Measurements from ENCODE around the gene CKLF.
"Not testable (repeated sequence)": the region's sequence is repeated elsewhere in the genome, so short reads cannot be mapped to it uniquely, and the experiment has no call there.

Gene CKLF

GRCh38 chr16:66600477-66600876 lies 48.1 kb downstream of the CKLF start:
- DNase-seq, result no peak

GRCh38 chr16:66601471-66601870 lies 49.1 kb downstream of the CKLF start:
- DNase-seq, result no peak

GRCh38 chr16:66603537-66604375 lies 51.4 kb downstream of the CKLF start:
- DNase-seq, result peak; percentile 48 to 50

GRCh38 chr16:66604376-66605176 lies 52.2 kb downstream of the CKLF start, which contains the start of gene CMTM3:
Gene CMTM3 (plus strand): TSS chr16:66604704. CDS start chr16:66604806, 102 bp downstream.
- DNase-seq, result peak; percentile 70 to 76

- DNase-seq, result peak in 1 of 2 donors; percentile 25
Measured at GRCh38 chr16:66605177-66605978, 53.0 kb downstream of the CKLF start.

GRCh38 chr16:66605979-66606751 lies 53.8 kb downstream of the CKLF start:
- DNase-seq, result no peak

DNA sequence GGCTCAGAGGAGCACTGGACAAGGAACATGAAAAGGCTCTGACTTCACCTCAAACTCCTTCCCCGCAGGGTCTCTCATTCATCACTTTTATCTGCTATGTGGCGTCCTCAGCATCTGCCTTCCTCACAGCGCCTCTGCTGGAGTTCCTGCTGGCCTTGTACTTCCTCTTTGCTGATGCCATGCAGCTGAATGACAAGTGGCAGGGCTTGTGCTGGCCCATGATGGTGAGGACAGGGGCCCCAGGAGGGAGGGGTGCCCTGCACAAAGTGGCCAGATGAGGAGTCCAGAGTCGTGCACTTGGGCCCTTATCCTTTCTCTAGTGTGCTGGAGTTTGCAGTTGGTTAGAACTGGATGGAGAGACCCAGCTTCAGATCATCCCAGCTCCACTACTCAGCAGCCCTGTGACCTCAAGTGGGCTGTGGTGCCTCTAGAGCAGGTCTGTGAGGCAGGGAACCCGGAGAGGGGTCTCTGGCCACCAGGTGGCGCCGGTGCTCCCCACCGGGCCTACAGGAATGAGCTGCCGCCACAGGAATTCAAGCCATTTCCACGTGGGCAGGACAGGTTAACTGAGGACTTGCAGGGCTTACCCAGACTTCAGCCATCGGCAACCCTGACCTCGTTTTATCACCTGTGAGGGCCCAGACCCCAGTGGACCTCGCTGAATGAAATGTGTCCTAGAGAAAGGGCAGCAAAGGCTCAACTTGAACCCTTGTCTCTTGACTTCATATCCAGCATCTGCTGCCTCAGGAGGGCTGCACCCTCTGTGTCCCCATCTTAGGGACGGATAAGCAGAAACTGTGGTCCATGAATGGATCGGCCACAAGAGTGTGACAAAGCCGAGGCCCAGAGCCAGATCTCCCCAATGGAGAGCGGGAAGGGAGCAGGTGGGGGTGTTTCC lies 56.1 kb downstream of the CKLF start:
- peak; percentile 85 to 89 for DNase-seq

DNA sequence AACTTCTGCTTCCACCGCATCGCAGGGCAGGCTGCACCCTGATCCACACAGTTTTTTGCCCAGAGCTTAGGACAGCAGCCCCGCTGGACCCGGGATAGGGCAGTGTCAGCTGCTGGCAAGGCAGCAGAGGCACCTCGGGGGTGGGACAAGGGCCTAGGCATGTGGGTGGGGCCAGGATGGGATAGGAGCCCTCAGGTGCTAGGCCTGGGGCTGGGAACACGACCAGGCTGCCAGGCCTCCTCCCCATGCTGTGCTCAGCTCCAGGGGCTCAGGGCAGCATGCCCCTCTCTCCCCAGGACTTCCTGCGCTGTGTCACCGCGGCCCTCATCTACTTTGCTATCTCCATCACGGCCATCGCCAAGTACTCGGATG lies 56.7 kb downstream of the CKLF start:
- DNase-seq, result no peak

DNA sequence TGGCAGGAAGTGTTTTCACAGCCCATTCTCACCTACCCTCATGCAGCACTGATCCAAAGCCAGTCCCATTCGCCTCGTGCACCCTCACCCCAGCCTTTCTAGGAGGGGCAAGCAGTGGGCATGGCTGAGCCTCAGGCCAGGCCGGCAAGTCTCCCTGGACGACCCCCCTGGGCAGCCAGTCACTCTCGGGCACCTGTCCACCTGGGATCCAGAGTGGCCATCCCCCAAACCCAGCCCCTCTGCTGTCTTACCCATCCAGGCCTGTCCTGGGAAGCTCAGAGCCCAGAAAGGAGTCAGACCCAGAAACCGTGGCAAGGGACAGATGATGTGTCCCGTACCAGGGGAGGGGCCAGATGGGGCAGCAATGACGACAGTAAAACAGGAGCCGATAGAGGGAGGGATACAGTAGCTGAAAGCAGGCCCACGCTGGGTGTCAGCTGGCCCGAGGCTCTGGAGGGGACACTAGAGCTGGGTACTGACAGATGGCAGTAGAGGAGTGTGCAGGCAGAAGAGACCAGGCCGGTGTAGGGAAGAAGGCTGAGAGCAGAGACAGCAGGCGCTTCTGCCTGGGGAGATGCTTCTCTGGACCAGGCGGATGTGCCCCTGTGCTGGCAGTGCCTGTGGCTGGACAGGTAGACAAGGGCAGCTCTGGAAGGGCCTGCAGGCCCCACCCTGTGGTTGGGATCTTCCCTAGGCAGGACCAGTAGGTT lies 57.9 kb downstream of the CKLF start:
- DNase-seq, result no peak

- not testable (repeated sequence) for DNase-seq
Measured at GRCh38 chr16:66611911-66612310, 59.5 kb downstream of the CKLF start.

DNA sequence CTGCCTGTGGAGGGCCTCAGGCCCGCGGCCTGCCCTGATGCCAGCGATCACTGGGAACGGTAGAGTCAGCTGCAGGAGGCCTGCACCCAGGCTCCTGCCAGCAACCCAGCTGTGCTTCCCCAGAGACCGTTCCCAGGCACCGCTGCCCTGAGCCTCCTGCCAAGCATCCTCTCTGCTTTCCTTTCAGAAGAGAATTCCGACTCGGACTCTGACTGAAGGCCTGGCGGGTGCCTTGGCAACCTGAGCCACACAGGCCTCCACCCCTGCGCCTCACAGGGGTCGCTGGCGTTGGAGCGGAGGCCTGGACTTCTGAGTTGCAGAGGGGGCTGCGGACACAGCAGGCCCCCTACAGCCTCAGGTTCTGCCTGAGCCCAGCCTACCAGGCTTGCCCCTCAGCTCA lies 60.0 kb downstream of the CKLF start:
- no peak for DNase-seq

DNA sequence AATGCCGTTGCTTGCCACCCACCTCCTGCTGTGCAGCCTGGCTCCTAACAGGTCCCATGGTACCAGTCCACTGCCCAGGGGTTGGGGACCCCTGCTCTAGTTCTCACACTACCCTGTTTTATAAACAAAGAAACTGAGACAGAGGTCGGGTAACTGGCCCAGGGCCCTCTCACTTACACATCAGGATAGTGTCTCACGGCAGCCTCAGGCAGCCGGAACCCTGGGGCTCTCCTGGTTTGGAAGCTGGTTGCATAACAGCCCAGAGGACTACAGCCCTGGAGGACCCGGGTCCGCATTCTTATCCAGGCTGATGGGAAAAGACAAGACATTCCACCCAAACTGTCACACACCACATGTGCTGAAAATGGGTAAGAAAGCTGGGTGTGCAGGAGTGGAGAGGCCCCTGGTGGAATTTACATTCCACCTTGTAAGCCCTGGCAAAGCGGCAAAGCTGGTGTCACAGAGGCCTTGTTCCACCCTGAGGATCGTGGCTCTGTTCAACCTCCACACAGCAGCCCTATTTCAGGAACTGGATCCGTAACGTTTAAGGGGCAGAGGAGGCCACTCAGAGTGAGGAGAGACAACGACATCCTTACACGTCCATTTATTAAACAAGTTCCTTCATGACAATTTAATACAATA lies 61.9 kb downstream of the CKLF start:
- no peak for DNase-seq
